Thyroid gland (tissue), 4 donors: ENCODE measurements around the gene IGIP. TPM values are rescaled to one million over a fixed set of nuclear protein-coding genes. Genes with fewer than 3 reads are reported as not detected.

Experiments used
- DNase-seq, 2 donors: peaks; one replicate each; pipeline ENCODE4 v3.0.0-alpha.2; 2019
- H3K27ac ChIP-seq, 3 donors: fragments of 200-600 bp; sonication (generic); 1 replicate in 2 of 3; 2 replicates in 1 of 3; pipeline ENCODE4 v1.5.1; 2016 to 2019; ENCODE audit warnings: mild to moderate bottlenecking in 1 of 3, moderate library complexity in 1 of 3
- H3K27me3 ChIP-seq: fragments of 200-600 bp; sonication (generic); one replicate; pipeline ENCODE4 v1.5.1; 2019
- H3K36me3 ChIP-seq, 2 donors: fragments of 200-600 bp; sonication (generic); one replicate each; pipeline ENCODE4 v1.5.1; 2016 to 2019
- H3K4me1 ChIP-seq, 2 donors: fragments of 200-600 bp; sonication (generic); one replicate each; pipeline ENCODE4 v1.5.1; 2017 to 2019
- H3K4me3 ChIP-seq, 3 donors: fragments of 200-600 bp; sonication (generic); replicated peaks in 1 of 3; 1 replicate in 2 of 3; 2 replicates in 1 of 3; pipeline ENCODE4 v1.5.1; 2016; ENCODE audit warnings: mild to moderate bottlenecking in 1 of 3
- H3K9me3 ChIP-seq: fragments of 200-600 bp; sonication (generic); one replicate; pipeline ENCODE4 v1.5.1; 2017
- CTCF ChIP-seq, 6 experiments: fragments of 200-600 bp in 3 of 6; fragments of 450-650 bp in 3 of 6; sonication (generic) in 3 of 6; IDR thresholded peaks; one replicate each; pipeline ENCODE4 v1.5.1; 2016 to 2019; ENCODE audit warnings: antibody characterized with exemption in 6 of 6, mild to moderate bottlenecking in 2 of 6, inconsistent platforms in 1 of 6, moderate library complexity in 1 of 6
- POLR2A ChIP-seq, 2 donors: fragments of 450-650 bp; IDR thresholded peaks; one replicate each; pipeline ENCODE4 v1.6.1; 2017; ENCODE audit warnings: antibody characterized with exemption in 2 of 2, mild to moderate bottlenecking in 2 of 2, moderate library complexity in 1 of 2
- WGBS, 2 donors: methylation state at CpG; one replicate each; pipeline ENCODE4 v1.1.5; 2017; 5-methylcytosine and 5-hydroxymethylcytosine counted together
- intact Hi-C: fragments of 100-400 bp; cut with DNase I; formaldehyde crosslinking; loops from one replicate; pipeline ENCODE4 v1.15.1; 2023
- total RNA-seq, 4 donors: library from RNA; depleted of rRNA; stranded (reverse); fragments of >200 nt; gene quantifications; one replicate each; pipeline ENCODE4 v1.2.3, GENCODE V29; 2016

IGIP gene
- total RNA-seq, 4 donors from 2014 or later = 25.1 to 41.3 (median 28.6) TPM

DNA sequence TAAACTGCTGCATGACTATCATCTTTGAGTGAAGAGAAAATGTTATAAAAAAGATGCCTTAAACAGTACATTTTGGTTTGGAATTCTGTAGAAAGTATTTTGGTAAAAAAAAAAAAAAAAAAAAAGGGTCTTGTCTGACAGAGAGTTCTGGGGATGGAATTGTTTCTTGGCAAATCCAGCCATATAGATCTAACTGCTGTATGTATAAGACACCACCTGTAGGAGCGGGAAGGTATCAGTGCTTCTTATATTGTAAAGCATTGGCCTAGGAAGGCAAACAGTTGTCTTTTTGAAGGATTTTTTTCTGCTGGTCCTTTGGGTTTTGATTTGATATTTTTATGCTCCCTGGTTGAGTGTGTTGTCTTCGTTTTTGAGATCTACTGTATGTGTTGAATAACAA is 9.0 kb upstream of the IGIP start:
- DNase-seq = no peak
- Histone ChIP-seq H3K27ac (no peak overlapping the region), H3K36me3 (no peaks in the 10 kb centered on the region), H3K4me1 (peaks cover 30 to 43% of the 10 kb centered on the region in 2 donors), H3K27me3 (no peaks in the 10 kb centered on the region), H3K9me3 (no peaks in the 10 kb centered on the region), H3K4me3 (no peak overlapping the region)
- 85 to 94% methylated on average over 2 of the region's 2 CpGs for WGBS, 2 donors
- TF ChIP-seq CTCF (IDR thresholded peaks at IDR 0.05) = no peak
- no peak for TF ChIP-seq POLR2A (IDR thresholded peaks at IDR 0.05)
- intact Hi-C loops = no loop called here

- no peak for TF ChIP-seq POLR2A (IDR thresholded peaks at IDR 0.05)
- TF ChIP-seq CTCF (IDR thresholded peaks at IDR 0.05) = no peak
- no peak for DNase-seq
- H3K4me1 ChIP-seq = peaks cover 28 to 36% of the 10 kb centered on the region in 2 donors
- no peak overlapping the region for H3K27ac ChIP-seq
- H3K27me3 ChIP-seq = no peaks in the 10 kb centered on the region
- H3K9me3 ChIP-seq = no peaks in the 10 kb centered on the region
- intact Hi-C loops = no loop called here
- H3K4me3 ChIP-seq = no peak overlapping the region
- 84 to 86% methylated on average over 3 of the region's 3 CpGs for WGBS, 2 donors
- H3K36me3 ChIP-seq = no peaks in the 10 kb centered on the region
Observed at GRCh38 chr5:140117523-140117922, 8.2 kb upstream of the IGIP start.

- TF ChIP-seq CTCF (IDR thresholded peaks at IDR 0.05) (peak in 1 of 6 experiments; percentile 24), POLR2A (IDR thresholded peaks at IDR 0.05) (no peak)
- DNase-seq = no peak
- Histone ChIP-seq H3K9me3 (no peaks in the 10 kb centered on the region), H3K4me1 (peaks cover 25 to 32% of the 10 kb centered on the region in 2 donors), H3K4me3 (no peak overlapping the region), H3K36me3 (no peaks in the 10 kb centered on the region), H3K27ac (peak overlapping the region in 2 of 3 donors; percentile 16 to 35), H3K27me3 (no peaks in the 10 kb centered on the region)
- 65 to 67% methylated on average over 3 of the region's 3 CpGs for WGBS, 2 donors
- intact Hi-C loops = no loop called here
Observed at GRCh38 chr5:140118302-140118936, 7.3 kb upstream of the IGIP start.

- no peak overlapping the region for H3K27ac ChIP-seq
- H3K27me3 ChIP-seq = no peaks in the 10 kb centered on the region
- no peak overlapping the region for H3K4me3 ChIP-seq
- 82 to 92% methylated on average over 6 of the region's 6 CpGs for WGBS, 2 donors
- no peak for TF ChIP-seq CTCF (IDR thresholded peaks at IDR 0.05)
- no peak for TF ChIP-seq POLR2A (IDR thresholded peaks at IDR 0.05)
- peaks cover 27 to 30% of the 10 kb centered on the region in 2 donors for H3K4me1 ChIP-seq
- H3K9me3 ChIP-seq = no peaks in the 10 kb centered on the region
- H3K36me3 ChIP-seq = no peaks in the 10 kb centered on the region
- no peak for DNase-seq
- intact Hi-C loops = no loop called here
Observed at GRCh38 chr5:140126315-140127012, 727 bp downstream of the IGIP start.

DNA sequence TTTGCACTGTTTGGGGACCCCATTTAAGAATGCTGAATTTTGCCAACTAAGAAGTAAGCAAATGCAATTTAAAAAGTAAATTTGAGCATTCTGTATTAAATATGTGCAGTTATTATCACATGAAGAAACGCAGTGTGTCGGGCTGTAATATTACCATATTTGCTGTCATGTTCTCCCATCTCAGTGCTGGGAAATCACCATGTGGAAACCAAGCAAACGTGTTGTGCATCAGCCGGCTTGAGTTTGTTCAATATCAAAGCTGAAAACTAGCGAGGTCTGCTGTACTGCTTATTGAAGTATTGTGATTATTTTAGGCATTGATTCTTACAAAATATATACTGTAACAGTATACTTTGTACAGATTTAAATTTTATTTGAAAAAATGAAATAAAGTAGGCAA is 2.6 kb downstream of the IGIP start:
- DNase-seq = no peak
- H3K36me3 ChIP-seq = no peaks in the 10 kb centered on the region
- intact Hi-C loops = no loop called here
- no peaks in the 10 kb centered on the region for H3K9me3 ChIP-seq
- 94% methylated on average over 5 of the region's 5 CpGs for WGBS, 2 donors
- no peak overlapping the region for H3K4me3 ChIP-seq
- no peak overlapping the region for H3K27ac ChIP-seq
- no peaks in the 10 kb centered on the region for H3K27me3 ChIP-seq
- TF ChIP-seq POLR2A (IDR thresholded peaks at IDR 0.05) = no peak
- no peak for TF ChIP-seq CTCF (IDR thresholded peaks at IDR 0.05)
- peaks cover 40 to 43% of the 10 kb centered on the region in 2 donors for H3K4me1 ChIP-seq
